GM19035 (cell line): ENCODE results near the gene ALDH8A1.

ENCODE experiments used
- ATAC-seq: cut with Tn5 transposase; IDR thresholded peaks from one replicate; pipeline ENCODE4 v1.9.1; 2021; ENCODE audit not compliant: unreplicated experiment

The ALDH8A1 gene, protein sequence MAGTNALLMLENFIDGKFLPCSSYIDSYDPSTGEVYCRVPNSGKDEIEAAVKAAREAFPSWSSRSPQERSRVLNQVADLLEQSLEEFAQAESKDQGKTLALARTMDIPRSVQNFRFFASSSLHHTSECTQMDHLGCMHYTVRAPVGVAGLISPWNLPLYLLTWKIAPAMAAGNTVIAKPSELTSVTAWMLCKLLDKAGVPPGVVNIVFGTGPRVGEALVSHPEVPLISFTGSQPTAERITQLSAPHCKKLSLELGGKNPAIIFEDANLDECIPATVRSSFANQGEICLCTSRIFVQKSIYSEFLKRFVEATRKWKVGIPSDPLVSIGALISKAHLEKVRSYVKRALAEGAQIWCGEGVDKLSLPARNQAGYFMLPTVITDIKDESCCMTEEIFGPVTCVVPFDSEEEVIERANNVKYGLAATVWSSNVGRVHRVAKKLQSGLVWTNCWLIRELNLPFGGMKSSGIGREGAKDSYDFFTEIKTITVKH

DNA sequence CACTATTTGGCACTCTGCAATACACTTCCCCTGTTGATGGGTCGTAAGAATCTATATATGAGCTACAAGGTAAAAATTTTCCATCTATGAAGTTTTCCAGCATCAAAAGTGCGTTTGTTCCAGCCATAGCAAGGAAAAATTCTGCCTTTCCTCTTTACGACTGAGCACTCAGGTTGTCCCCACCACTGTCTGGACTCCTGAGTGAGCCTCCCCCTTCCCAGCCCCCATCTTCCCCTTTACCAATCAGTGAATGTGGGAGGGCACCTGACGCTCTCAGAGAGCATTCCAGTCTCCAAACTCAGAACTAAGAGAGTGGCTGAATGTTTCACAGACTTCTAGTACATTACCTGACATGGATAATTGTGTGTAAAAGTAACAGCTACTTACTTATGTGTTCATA is at the start of gene ALDH8A1:
Gene ALDH8A1, minus strand, starts transcription at position 175 of the 400 bp plus-strand sequence. Its CDS starts 48 bp downstream, at position 127.
- no peak for ATAC-seq

DNA sequence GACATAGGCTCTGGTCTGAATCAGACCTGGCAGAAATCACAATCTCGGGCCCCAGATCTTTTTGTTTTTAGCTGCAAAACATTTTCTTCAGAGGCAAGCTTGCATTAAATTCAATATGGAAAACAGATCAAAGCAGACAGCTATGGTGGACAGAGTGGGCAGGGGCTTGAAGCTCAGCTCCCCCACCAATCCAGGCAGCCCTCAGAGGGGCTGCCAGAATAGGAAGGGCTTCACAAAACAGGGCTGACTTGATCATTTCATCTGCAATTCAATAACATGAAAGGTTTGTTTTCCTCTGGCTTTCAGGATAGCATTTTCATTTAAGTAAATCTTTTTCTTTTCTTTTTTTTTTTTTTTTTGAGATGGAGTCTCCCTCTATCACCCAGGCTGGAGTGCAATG is 49.2 kb upstream of the ALDH8A1 start:
- ATAC-seq: no peak

DNA sequence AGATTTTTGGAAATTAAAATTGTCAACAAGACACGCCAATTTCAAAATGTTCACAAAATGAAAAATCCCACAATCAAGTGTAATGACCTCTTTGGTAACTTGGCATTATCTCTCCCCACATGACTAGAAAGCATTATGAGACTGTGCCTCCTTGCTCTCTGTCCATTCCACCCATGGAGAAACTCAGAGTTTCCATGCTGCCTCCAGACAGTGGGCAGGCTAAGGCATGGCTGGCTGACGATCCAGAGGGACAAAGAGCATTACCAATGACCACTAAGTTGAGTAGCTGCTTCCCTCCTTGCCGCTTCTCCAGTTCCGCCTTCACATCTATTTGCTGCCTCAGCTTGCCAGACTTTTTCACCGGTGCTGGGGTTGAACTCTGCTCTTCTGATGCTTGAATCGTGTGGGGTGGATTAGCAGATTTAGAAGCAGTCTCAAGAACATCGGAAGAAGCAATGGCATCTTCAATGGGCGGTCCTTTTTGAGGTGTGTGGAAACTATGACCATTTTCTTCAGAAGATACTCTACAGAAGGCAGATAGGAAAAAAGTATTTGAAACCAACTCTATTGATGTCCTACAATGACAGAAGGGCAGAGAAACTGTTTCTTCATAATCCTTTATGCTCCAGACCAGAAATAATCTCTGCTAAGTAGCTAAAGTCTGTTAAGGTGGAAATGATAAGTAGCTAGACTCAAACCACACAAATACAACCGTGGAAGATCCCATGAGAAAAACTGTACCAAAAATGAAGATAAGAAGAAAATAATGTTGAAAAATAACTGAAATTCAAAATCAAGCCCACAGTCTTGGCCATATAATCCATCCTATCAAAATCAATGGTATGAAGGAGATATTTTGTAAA is 47.5 kb upstream of the ALDH8A1 start:
- ATAC-seq: no peak

DNA sequence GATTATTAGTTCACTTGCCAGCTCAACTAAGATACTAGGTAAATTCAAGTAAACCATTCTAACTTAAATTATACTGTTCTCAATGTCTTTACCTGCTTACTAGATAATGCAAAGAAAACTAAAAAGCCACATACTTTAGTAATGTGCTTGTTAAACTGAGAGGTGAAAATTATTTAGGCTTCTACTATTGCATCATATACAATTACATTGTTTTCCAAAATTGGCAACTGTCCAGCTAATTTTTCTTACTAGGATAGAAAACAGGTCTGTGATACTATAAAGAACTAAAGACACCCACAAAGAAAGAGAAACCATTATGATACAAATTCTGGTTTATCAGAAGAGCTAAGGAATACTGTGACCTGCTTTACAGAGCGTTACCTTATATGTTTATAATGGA is 45.6 kb upstream of the ALDH8A1 start:
- ATAC-seq: no peak

DNA sequence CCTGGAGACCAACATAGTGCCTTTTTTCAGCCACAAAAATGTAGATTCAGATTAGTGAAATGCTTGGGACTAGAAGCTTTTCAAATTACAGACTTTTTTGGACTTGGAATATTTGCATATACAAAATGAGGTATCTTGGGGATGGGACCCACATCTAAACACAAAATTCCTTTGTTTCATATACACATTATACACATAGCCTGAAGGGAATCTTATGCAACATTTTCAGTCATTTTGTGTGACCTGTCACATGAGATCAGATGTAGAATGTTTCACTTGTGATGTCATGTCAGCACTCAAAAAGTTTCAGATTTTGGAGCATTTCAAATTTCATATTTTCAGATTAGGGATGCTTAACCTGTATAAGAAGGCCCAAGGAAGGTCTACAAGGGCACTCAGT is 44.5 kb upstream of the ALDH8A1 start:
- ATAC-seq: no peak

DNA sequence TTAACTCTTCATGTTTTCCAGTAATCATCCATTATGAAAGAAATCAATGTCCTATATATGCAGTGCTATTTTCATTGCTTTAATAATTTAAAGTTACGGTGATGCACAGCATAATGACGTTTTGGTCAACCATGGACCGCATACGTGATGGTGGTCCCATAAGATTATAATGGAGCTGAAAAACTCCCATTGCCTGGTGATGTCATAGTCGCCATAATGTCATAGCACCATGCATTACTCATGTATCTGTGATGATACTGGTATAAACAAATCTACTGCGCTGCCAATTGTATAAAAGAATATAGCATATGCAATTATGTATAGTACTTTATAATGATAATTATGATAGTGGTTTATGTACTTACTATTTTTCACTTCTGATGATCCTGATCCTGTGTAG is 42.3 kb upstream of the ALDH8A1 start:
- ATAC-seq: no peak

DNA sequence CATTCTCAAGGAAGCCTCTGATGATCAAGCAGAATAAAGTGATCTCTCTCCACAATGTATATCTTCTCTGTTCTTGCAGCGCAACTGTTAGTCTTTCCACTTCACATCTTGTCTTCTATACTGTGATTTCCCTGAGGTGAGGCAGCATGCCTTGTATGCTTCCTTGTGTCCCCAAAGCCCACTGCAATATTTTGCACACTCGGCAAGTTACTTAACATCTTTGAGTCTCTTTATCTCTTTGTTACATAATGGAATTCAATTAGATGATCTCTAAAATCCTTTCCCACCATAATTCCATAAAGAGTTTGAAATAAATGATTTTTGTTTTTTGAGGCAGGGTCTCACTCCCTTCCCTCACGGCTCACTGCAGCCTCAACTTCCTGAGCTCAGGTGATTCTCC is 40.4 kb upstream of the ALDH8A1 start:
- no peak for ATAC-seq

DNA sequence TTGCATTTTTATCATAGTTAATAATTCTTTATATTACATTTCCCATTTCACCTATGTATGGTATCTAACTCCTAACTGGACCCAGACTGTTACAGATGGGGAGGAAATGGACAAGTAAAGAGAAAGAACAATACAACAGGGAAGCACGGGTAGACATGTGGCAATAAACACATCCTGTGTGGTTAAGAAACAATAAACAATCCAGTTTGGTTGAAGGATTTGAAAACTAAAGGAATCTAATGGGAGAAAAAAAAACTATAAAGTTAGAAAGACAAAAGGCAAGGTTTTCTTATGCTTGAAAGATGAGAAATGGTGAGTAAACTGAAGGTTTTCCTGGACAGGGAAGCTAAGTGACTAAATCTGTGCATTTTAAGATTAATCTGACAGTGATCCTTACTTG is 34.9 kb upstream of the ALDH8A1 start:
- no peak for ATAC-seq

DNA sequence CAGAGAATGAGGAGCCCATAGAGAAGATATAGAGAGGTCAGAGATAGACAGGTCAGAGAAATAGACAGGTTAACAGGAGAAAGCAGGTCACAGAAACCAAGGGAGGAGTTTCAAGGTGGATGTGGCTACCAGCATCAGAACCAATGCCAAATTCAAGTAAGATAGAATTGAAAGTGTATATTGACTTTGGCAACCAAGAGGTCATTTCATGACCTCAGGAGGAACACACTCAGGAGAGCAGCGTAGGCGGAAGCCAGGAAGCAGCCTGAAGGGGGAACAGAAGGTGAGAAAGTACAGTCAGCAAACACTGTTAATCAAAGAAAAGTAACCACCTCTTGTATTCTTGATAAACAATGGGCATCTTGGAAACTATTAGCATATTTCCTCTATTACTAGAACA is 33.9 kb upstream of the ALDH8A1 start:
- ATAC-seq: no peak

DNA sequence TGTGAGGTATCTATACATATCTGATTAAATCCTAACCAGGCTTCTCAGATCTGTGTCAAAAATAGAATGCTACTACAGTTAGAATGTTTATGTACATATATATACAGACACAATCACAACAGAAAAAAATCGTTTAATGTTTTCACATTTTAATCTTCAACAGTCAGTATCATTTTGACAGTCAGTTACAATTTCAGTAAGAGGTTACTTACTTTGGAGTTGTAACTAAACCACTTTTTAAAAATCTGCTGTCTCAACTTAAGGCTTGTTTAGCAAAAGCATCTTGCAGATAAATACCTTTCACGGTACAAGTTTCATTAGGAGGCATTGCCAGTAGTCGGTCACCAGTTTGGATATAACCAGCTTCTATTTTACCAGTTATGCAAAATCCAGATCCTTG is 32.3 kb upstream of the ALDH8A1 start:
- no peak for ATAC-seq

DNA sequence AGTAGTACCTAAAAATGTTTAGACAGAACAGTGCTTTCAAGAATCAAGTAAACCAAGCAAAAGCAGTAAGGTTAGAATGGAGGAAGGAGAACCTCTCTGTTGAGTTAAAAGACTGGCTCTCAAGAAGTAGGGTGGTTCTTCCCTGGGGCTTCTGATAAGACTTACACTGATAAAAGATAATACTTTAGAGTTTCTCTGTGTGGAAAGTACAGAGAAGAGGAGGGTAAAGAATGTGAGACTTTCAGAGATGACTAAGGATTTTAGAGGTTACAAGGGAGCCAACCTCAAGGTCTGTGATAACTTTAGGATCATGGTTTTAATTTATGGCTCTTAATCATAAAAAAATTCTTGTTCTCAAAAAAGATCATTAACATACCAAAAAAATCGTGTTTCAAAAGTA is 30.9 kb upstream of the ALDH8A1 start:
- no peak for ATAC-seq

DNA sequence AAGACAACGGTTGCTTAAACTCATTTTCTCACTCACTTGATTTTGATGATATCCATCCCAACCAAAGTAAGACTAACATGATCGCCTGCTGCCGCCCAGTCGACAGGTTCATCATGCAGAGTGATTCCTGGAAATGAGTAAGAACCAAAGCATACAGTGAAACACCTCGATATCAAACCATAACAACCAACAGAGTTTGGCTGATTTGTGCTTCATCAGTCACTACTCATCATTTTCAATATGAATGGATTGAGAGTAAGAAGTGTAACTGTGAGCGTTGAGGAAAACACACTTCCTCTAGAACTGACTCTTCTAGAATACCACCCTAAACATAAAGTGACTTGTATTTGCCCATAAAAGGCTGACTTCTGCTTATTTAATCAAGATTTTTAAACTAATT is 29.2 kb upstream of the ALDH8A1 start:
- peak; percentile 90 for ATAC-seq

DNA sequence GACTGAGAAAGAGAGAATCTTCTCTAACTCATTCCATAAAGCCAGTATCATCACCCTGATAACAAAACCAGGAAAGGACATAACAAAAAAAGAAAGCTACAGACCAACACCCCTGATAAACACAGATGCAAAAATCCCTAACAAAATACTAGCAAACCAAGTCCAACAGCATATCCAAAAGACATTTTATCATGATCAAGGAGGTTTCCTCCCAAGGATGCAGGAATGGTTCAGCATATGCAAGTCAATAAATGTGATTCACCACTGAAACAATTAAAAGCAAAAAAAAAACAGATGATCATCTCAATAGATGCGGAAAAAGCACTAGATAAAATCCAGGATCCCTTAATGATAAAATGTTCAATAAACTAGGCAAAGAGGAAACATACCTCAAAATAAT is 24.5 kb upstream of the ALDH8A1 start:
- no peak for ATAC-seq

DNA sequence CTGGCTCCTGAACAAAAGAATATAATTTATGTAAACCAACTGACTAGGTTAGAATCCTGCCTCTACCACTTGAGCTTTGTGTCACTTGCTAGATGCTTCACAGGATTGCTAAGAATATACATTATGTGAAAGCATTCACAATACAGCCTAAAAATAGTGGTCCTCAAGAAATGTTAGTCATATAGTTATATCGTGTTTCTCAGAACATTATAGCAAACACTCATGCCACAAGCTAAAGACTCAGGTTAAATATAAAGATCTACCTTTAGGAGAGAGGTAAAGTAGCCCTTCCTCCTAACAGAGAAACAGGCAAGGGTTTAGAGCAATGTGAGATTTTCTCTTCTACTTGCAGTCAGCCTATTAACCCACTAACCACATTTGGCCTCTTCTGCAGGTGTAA is 17.8 kb upstream of the ALDH8A1 start:
- ATAC-seq: no peak

DNA sequence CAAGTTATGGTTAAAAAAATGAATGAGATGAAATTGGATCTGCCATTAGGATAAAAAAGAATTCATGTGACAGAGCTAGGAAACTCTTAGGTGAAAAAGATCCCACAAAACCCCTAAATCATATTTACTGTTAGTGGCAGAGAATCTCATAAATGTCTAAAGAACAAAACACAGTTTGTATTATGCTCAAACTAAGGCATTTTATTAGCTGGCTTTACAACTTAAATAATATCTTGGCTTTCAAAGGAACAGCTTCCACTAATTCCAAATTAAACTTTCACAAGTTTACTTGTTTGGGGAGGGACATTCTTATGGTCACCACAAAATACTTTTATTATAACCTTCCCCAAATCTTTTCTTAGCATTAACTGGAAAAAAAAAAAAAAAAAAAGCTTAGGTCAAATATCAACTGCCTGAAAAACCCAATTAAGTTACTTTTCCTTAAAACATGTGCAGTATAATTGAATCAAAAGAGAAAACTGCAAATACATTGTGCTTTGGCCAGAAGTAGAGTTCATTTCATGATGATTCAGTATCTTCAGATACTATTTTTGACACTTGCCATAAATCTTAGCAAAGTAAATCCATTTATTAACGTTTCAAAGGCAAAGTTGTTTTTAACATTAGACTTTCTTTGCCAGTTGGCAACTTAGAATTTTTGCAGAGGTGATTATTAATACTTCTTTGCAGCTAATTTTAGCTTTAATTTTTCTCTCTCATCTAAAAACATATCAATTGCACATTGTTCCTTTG is 14.7 kb upstream of the ALDH8A1 start:
- no peak for ATAC-seq

DNA sequence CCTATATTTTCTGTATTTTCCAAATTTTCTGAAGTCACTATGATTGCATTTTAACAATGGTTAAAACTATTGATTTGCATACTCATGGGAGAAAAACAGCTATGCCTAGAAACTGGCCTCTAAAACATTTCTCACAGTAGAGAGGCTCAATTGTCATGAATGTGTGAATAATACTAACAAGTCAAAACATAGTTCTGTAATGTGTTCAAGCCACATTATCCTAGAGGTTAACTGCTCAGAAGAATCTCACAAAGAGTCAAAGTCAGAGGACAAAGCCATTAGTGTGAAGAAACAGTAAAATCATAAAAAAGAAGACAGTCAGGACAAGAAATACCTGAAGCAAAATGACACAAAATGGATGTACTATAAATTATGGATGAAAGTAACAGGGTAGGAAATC is 12.5 kb upstream of the ALDH8A1 start:
- ATAC-seq: no peak

DNA sequence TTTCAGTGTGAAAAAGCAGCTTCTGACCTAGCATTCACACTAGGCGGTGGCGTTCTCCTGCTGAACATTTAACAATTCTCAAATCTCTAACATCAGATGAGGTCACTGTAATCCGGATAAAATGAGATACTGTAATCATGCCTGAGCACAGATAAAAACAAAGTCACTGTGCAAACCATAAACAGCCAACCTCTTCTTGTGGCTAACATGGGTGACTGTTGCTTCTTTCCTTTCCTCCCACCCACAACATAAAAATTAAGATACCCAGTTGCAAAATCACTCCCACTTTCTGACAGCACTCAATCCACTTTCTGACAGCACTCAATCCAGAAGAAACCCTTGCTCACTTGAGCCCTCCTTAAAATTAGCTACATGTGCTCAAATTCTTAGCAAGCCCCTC is 11.5 kb upstream of the ALDH8A1 start:
- ATAC-seq: no peak

DNA sequence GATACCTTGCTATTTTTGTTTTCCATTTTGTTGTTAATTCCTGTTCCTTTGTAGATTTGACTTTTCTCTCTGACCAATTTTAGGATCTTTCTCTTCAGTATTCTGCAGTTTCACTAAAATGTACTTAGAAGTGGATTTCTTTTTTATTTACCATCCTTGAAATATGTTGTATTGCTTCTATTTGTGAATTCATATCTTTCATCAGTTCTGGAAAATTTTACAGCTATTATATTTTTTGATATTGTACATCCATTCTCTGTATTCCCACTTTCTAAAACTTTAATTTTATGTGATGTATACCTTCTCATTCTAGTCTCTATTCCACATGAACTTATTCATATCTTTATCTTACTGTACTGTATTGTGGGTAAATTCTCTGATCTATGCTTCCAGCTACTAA is 9.7 kb upstream of the ALDH8A1 start:
- ATAC-seq: no peak

DNA sequence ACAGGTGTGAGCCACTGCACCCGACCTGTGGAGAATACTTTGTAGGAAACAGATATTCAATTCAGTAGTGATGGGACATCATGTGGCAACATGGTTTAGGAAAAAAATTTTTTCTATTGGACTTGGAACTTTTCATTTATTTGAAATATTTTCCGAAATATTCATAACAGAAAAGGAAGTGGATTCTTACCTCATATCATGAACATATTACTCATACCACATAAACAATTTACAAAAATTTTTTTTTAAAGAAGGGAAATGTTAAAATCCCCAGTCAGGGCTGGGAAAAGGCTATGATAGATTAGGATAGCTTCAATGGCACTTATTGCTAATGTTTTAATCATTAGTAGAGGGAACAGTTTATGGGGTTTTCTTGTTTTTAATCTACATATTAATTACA is 6.8 kb upstream of the ALDH8A1 start:
- no peak for ATAC-seq

DNA sequence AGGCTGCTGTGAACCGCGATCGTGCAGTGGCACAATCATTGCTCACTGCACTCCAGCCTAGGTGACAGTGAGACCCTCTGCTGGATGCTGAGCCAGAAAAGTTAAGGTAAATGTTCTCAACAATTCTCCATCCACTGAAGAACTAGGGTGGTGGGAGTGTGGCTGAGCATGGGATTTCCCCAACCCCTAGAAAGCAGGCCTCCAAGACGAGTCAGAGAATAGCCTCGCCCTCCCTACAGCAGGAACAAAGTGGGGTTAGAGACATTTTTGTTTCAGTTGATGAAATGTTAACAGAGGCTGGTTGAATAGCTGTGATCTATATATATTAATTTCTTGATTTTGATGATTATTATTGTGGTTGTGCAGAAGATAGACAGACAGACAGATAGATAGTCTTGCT is 6.1 kb upstream of the ALDH8A1 start:
- no peak for ATAC-seq

DNA sequence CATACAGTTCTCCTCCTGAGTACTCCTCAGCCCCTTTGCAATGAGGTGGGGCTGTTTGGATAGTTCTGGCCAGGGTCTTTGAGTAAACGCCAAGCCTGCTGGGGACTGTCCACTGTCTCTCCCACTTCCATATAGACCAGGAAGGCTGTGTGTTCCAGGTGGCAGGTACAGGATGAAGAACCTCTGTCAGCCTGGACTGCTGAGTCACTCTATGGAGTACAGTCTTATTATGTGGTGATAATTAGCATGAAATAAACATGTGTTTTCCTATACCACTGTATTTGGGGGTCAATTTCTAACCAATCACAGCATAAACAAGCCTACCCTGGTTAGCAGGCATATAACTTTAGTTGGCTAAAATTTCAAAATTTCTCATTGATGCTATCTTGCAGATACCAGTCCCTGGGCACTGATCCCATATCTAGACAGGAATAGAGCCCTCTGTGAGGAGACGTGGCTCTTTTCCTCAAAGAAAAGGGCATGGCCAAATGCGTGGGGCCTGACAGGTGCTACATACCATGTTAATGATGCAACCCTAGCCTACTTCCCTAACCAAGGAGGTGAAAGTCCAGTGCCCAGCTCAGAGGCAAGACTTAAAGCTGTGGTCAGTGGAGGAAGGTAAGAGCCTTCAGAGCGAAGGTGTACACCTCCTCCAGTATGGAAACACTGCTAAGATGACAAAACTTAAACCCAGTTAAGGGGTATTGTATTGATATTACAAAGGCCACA is 4.5 kb upstream of the ALDH8A1 start:
- ATAC-seq: no peak
